Astrocyte (in vitro differentiated cells and primary cell): ENCODE results near the gene L3MBTL4. TPM values are rescaled to one million over a fixed set of nuclear protein-coding genes. Genes with fewer than 3 reads are reported as not detected.

Experiments
- DNase-seq: peaks from one replicate; pipeline ENCODE4 v3.0.0-alpha.2; 2010; ENCODE audit warnings: low read depth
- FAIRE-seq: peaks from 2 replicates; lab custom pipeline; 2011; peaks lifted over from hg19 to GRCh38; lab: Jason Lieb, UNC
- H2AFZ ChIP-seq: 2 replicates; pipeline ENCODE4 v1.6.0; 2012; ENCODE audit warnings: low read depth, low read length, inconsistent platforms
- H3K27ac ChIP-seq: 2 replicates; pipeline ENCODE4 v1.5.1; 2011; ENCODE audit warnings: low read depth, low read length, inconsistent platforms
- H3K27me3 ChIP-seq: 2 replicates; pipeline ENCODE4 v1.6.0; 2011; ENCODE audit warnings: low read length, inconsistent platforms; ENCODE audit not compliant: insufficient read depth
- H3K36me3 ChIP-seq: 2 replicates; pipeline ENCODE4 v1.5.1; 2011; ENCODE audit warnings: low read length, inconsistent platforms; ENCODE audit not compliant: insufficient read depth
- H3K4me1 ChIP-seq: 2 replicates; pipeline ENCODE4 v1.5.1; 2011; ENCODE audit warnings: low read length, inconsistent platforms; ENCODE audit not compliant: insufficient read depth
- H3K4me2 ChIP-seq: 2 replicates; pipeline ENCODE4 v1.6.0; 2012; ENCODE audit warnings: low read length, inconsistent platforms
- H3K4me3 ChIP-seq: 2 replicates; pipeline ENCODE4 v1.5.1; 2011; ENCODE audit warnings: low read depth, mild to moderate bottlenecking, low read length, inconsistent platforms; ENCODE audit not compliant: insufficient read depth
- H3K79me2 ChIP-seq: 2 replicates; pipeline ENCODE4 v1.6.0; 2012; ENCODE audit warnings: mild to moderate bottlenecking, low read length, inconsistent platforms; ENCODE audit not compliant: insufficient read depth
- H3K9ac ChIP-seq: 2 replicates; pipeline ENCODE4 v1.6.0; 2012; ENCODE audit warnings: mild to moderate bottlenecking, low read length, inconsistent platforms
- H3K9me3 ChIP-seq: 2 replicates; pipeline ENCODE4 v1.5.1; 2012; ENCODE audit warnings: low read depth, mild to moderate bottlenecking, low read length, inconsistent platforms; ENCODE audit not compliant: insufficient read depth
- H4K20me1 ChIP-seq: 2 replicates; pipeline ENCODE4 v1.6.0; 2012; ENCODE audit warnings: low read length, inconsistent platforms; ENCODE audit not compliant: insufficient read depth
- H3K27ac Mint-ChIP-seq: one replicate; pipeline ENCODE4 v1.8.0; 2021; ENCODE audit warnings: mild to moderate bottlenecking, mixed read lengths; ENCODE audit not compliant: unreplicated experiment
- H3K27me3 Mint-ChIP-seq: one replicate; pipeline ENCODE4 v1.8.0; 2021; ENCODE audit warnings: low read depth, mixed read lengths; ENCODE audit not compliant: unreplicated experiment
- H3K36me3 Mint-ChIP-seq: one replicate; pipeline ENCODE4 v1.8.0; 2021; ENCODE audit warnings: low read depth, mixed read lengths; ENCODE audit not compliant: unreplicated experiment
- H3K4me1 Mint-ChIP-seq: one replicate; pipeline ENCODE4 v1.8.0; 2021; ENCODE audit warnings: low read depth, mixed read lengths; ENCODE audit not compliant: unreplicated experiment
- H3K4me3 Mint-ChIP-seq: one replicate; pipeline ENCODE4 v1.8.0; 2021; ENCODE audit warnings: mild to moderate bottlenecking, moderate library complexity, mixed read lengths; ENCODE audit not compliant: unreplicated experiment
- H3K9me3 Mint-ChIP-seq: one replicate; pipeline ENCODE4 v1.8.0; 2021; ENCODE audit warnings: mild to moderate bottlenecking, mixed read lengths; ENCODE audit not compliant: unreplicated experiment
- EZH2 ChIP-seq: IDR thresholded peaks from 2 replicates; pipeline ENCODE4 v1.6.1; 2012; ENCODE audit warnings: mild to moderate bottlenecking, low read length, inconsistent platforms; ENCODE audit not compliant: insufficient read depth
- total RNA-seq: library from RNA; stranded (reverse); gene quantifications from 2 replicates; pipeline ENCODE4 v1.2.1, GENCODE V29; 2021
- TF ChIP-seq, protein P1 (sequence below): IDR thresholded peaks from 2 replicates; pipeline ENCODE4 v1.5.1; 2011; ENCODE audit warnings: low read depth, mild to moderate bottlenecking, inconsistent platforms, low read length, moderate library complexity; ENCODE audit not compliant: insufficient read depth

The L3MBTL4 gene
- total RNA-seq, 1 donor from 2014 or later = 0.52 TPM

DNA sequence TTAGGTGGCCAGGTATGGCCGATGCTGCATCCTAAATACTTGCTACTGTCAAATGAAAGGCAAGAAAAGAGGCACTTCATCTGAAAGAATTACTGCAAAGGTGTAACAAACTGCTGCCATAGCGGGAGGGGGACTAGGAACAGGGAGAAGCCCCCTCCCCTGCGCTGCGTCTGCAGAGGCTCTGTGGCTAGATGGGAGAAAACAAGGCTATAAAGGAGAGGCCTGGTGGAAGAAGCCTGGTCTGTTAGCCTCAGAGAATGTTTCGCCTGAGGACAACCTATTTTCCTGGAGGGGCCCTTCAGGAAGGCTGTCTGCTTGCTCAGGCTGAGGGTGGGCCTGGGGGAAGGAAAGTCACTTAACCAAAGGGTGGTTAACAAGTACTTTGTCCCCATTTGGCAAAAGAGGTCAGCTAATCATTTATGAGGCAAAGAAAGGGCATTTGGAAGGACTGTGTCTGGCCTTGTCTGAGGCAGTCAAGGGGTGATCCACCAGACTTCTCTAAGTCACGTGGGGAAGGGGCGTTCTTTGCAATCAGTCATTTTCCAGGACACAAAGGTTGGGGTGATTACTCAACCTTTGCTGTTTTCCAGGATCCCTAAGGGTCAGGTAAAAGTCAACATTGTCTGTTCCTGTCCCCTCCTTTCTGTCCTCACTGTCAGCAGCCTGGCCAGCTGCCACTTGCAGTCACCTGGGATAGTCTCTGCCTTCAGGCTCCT, 416.4 kb downstream of the L3MBTL4 start:
- H3K27ac ChIP-seq = no peak overlapping the region

DNA sequence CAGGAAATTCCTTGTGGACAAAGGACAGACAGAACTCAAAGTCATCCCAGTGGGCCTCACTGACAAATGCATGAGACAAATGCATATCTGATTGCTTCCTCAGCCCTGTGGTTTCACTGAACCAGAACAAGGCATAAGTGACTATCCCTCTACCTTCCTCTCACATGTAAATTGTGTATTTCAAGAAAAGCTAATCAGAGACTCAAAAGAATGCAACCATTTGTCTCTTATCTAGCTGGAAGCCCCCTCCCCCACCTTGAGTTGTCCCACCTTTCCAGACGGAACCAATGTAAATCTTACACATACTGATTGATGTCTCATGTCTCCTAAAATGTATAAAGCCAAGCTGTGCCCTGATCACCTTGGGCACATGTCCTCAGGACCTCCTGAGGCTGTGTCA, 417.4 kb downstream of the L3MBTL4 start:
- H3K4me3 Mint-ChIP-seq = no peak overlapping the region
- Histone ChIP-seq H3K27ac (no peak overlapping the region), H3K4me2 (no peak overlapping the region), H4K20me1 (no peaks in the 10 kb centered on the region), H3K4me3 (no peak overlapping the region), H3K4me1 (peaks cover 3% of the 10 kb centered on the region), H3K27me3 (peaks cover 2% of the 10 kb centered on the region), H3K9me3 (no peaks in the 10 kb centered on the region), H2AFZ (no peak overlapping the region), H3K36me3 (no peaks in the 10 kb centered on the region), H3K79me2 (no peaks in the 10 kb centered on the region), H3K9ac (no peak overlapping the region)
- peaks cover 2% of the 10 kb centered on the region for H3K27me3 Mint-ChIP-seq
- DNase-seq (no peak), FAIRE-seq (no peak)
- TF ChIP-seq EZH2 = no peak
- TF ChIP-seq, protein P1, sequence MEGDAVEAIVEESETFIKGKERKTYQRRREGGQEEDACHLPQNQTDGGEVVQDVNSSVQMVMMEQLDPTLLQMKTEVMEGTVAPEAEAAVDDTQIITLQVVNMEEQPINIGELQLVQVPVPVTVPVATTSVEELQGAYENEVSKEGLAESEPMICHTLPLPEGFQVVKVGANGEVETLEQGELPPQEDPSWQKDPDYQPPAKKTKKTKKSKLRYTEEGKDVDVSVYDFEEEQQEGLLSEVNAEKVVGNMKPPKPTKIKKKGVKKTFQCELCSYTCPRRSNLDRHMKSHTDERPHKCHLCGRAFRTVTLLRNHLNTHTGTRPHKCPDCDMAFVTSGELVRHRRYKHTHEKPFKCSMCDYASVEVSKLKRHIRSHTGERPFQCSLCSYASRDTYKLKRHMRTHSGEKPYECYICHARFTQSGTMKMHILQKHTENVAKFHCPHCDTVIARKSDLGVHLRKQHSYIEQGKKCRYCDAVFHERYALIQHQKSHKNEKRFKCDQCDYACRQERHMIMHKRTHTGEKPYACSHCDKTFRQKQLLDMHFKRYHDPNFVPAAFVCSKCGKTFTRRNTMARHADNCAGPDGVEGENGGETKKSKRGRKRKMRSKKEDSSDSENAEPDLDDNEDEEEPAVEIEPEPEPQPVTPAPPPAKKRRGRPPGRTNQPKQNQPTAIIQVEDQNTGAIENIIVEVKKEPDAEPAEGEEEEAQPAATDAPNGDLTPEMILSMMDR = no peak
- no peak overlapping the region for H3K27ac Mint-ChIP-seq
- no peaks in the 10 kb centered on the region for H3K36me3 Mint-ChIP-seq
- peaks cover 10% of the 10 kb centered on the region for H3K9me3 Mint-ChIP-seq
- peaks cover 15% of the 10 kb centered on the region for H3K4me1 Mint-ChIP-seq

More for the DNA sequence above, 416.4 kb downstream of the L3MBTL4 start:
- Mint-ChIP-seq H3K4me3 (no peak overlapping the region), H3K27me3 (no peaks in the 10 kb centered on the region), H3K36me3 (no peaks in the 10 kb centered on the region), H3K9me3 (peaks cover 7% of the 10 kb centered on the region), H3K27ac (peak overlapping the region; percentile 14), H3K4me1 (peaks cover 15% of the 10 kb centered on the region)
- H2AFZ ChIP-seq = no peak overlapping the region
- FAIRE-seq (no peak), DNase-seq (no peak)
- no peaks in the 10 kb centered on the region for H3K9me3 ChIP-seq
- no peaks in the 10 kb centered on the region for H3K36me3 ChIP-seq
- H3K4me2 ChIP-seq = no peak overlapping the region
- TF ChIP-seq, protein P1 = no peak
- TF ChIP-seq EZH2 = no peak
- H3K4me1 ChIP-seq = peaks cover 3% of the 10 kb centered on the region
- H3K4me3 ChIP-seq = no peak overlapping the region
- H3K79me2 ChIP-seq = no peaks in the 10 kb centered on the region
- H3K9ac ChIP-seq = no peak overlapping the region
- peaks cover 2% of the 10 kb centered on the region for H3K27me3 ChIP-seq
- no peaks in the 10 kb centered on the region for H4K20me1 ChIP-seq

DNA sequence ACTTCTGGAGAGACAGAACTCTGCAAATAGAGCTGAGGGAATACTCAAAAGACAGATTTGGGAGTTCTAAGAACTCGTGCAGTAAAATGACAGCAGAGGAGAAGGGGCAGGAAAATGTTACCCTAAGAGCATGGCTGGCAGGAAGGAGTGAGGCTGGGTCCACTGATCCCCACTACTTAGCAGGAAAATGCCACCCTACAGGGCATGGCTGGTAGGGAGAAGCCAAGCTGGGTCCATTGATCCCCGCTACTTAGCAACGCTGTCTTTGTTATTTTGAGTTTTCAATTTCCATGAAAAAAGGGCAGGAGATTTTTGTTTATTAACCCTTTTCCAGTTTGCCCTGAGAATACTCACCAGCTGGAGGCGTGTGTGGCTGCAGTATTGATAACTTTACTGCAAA, 419.1 kb downstream of the L3MBTL4 start:
- H3K36me3 ChIP-seq = no peaks in the 10 kb centered on the region
- peaks cover 13% of the 10 kb centered on the region for H3K9me3 Mint-ChIP-seq
- H3K9me3 ChIP-seq = no peaks in the 10 kb centered on the region
- H4K20me1 ChIP-seq = no peaks in the 10 kb centered on the region
- H3K4me1 Mint-ChIP-seq = peaks cover 11% of the 10 kb centered on the region
- H3K9ac ChIP-seq = no peak overlapping the region
- FAIRE-seq = no peak
- H3K79me2 ChIP-seq = no peaks in the 10 kb centered on the region
- H3K27me3 Mint-ChIP-seq = peaks cover 2% of the 10 kb centered on the region
- DNase-seq = no peak
- peaks cover 2% of the 10 kb centered on the region for H3K27me3 ChIP-seq
- no peaks in the 10 kb centered on the region for H3K36me3 Mint-ChIP-seq
- no peak overlapping the region for H3K27ac ChIP-seq
- H2AFZ ChIP-seq = no peak overlapping the region
- no peak overlapping the region for H3K4me2 ChIP-seq
- no peak overlapping the region for H3K4me3 Mint-ChIP-seq
- no peak overlapping the region for H3K4me3 ChIP-seq
- H3K27ac Mint-ChIP-seq = no peak overlapping the region
- no peaks in the 10 kb centered on the region for H3K4me1 ChIP-seq
- TF ChIP-seq, protein P1 = no peak
- no peak for TF ChIP-seq EZH2
